Measurements from ENCODE around the gene MAP1S.
"Not testable (repeated sequence)": the region's sequence is repeated elsewhere in the genome, so short reads cannot be mapped to it uniquely, and the experiment has no call there.

- not testable (repeated sequence) for TF ChIP-seq EZH2, CTCF, EZH2phosphoT487 (IDR thresholded peaks at IDR 0.05)
Observed at GRCh38 chr19:17783721-17784120, 64.4 kb downstream of the MAP1S start.
